Embryonic facial prominence (tissue), 1 donor: ENCODE measurements around the gene OR2F2.
A peak's percentile ranks its signal among the peaks of the same experiment; 100 is the strongest.

Experiments used
- DNase-seq: peaks from one replicate; pipeline ENCODE4 v3.0.0-alpha.2; 2016; ENCODE audit errors: extremely low spot score

OR2F2 gene, protein sequence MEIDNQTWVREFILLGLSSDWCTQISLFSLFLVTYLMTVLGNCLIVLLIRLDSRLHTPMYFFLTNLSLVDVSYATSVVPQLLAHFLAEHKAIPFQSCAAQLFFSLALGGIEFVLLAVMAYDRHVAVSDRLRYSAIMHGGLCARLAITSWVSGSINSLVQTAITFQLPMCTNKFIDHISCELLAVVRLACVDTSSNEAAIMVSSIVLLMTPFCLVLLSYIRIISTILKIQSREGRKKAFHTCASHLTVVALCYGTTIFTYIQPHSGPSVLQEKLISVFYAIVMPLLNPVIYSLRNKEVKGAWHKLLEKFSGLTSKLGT

DNA sequence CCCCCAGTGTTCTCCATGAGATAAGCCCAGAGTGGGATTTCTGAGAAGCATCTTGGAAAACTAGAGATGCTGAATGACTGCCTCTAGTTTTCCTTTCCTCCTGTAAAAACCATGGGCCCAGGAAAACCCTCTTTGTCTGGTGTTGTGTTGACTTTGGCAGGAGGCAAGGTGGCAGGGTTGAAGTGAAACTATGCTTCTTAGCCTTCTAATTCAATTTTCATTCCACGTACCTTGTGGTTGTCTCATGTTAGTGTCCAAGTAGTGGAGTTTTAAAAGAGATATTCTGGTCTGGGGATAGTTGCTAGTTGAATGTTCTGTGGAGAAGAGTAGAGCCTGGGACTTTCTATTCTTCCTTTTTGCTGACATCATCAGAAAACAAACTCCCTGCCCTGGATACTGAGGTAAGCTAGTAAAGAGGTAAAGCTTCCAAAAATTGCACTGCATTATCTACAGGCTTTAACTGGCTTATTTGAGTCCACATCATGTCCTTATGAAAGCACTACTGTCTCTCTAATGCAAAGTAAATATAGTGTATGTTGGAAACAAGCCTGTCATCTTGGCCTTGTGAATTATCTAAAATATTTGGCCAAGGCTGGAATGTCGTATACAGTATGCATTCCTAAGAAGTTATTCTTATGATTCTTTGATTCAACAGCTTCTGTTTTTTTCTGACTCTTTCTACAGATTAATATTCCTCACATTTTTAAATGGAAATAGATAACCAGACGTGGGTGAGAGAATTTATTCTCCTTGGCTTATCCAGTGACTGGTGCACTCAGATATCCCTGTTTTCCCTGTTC is at the start of gene OR2F2:
Gene OR2F2 (plus strand): TSS at position 708 of the 800 bp plus-strand sequence. CDS start 0 bp downstream, at position 708.
- no peak for DNase-seq

DNA sequence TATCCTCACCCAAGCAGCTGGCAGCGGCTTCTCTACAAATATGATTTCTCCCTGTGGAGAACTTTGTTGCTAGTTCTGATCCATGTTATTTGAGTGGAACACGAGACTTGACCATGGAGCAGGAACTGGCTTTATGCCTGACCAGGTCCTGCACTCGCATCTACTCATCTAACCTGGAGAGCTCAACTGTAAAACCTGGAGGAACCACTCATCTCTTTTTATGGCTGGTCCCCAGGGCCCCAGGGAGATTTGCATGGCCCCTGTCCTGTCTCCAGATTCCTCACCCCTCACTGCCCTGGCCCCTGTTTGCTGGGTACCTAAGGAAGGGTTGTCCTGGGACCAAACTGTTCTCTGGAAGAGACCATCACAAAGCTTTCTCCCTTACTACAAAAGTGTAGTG is 49.1 kb upstream of the OR2F2 start:
- no peak for DNase-seq

DNA sequence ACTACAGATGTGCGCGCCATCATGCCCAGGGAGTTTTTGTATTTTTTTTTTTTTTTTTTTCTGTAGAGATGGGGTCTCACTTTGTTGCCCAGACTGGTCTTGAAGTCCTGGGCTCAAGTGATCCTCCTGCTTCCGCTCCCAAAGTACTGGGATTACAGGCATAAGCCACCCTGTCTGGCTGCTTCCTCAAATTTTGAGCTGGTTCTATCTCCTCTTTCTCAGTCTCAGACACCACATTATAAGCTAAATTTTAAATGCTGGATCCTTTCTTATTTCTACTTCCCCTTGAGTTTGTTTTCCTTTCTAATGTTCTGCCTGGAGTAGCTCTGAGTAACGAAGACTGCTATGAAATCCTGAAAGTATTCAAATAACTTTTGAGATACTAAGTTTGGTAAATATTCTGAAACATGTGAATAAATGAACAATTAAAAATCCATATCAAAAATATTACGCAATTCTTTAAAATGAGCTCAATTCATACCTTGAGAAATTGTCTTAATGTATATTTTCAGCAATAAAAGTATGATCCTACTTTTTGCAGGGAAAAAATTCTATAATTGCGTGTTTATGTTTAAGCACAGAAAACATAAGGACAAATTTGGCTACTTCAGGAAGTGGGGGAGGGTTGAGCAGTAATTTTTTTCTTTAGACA is 48.1 kb upstream of the OR2F2 start:
- no peak for DNase-seq

DNA sequence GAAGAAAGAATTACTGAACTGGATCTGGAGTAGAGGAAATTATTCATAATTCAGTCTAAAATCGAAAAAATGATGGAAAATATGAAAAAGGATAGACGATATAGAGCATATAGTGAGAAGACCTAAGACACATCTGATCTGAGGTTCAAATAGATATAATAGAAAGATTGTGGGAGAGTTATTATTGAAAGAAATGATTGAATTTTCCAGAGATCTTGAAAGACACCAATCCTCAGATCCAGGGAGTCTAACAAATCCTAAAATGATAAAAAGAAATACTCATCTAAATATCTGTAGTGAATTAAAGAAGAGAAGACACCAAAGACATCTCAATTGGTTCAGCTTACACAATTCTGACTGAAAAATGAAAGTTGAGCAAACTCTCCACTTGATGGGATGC is 46.0 kb upstream of the OR2F2 start:
- no peak for DNase-seq

DNA sequence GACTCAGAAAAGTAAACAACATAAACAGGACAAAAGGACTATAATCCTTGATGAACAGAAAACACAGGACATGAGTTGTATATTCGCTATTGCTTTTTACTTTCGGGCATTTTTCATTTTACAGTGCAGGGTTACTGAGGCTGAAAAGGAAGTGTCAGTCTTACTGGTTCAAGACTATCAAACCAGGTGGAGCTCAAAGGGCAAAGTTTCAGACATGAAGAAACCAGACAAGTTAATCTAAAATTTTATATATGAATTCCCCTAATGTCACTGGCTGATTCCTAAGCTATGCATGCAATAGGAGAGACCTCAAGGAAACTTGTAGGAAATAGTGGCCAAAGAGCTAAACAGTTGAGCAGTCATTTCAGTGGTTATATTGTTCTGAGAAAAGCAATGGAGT is 44.5 kb upstream of the OR2F2 start:
- DNase-seq = no peak

DNA sequence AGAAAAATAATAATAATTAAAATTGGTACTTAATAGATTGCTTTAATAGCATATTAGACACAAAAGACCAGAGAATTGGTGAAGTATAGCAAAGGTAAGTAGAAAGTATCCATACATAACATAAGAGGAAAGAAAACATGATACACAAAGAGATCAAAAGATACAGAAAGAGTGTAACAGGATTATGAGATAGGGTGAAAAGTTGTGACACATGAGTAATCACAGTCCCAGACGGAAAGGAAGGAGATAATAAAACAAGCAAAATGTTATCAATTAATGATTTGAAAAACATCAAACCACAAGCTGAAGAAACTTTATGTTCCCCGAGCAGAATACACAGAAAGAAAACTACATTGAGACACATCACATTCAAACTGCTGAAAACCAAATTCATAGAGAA is 43.6 kb upstream of the OR2F2 start:
- no peak for DNase-seq

DNA sequence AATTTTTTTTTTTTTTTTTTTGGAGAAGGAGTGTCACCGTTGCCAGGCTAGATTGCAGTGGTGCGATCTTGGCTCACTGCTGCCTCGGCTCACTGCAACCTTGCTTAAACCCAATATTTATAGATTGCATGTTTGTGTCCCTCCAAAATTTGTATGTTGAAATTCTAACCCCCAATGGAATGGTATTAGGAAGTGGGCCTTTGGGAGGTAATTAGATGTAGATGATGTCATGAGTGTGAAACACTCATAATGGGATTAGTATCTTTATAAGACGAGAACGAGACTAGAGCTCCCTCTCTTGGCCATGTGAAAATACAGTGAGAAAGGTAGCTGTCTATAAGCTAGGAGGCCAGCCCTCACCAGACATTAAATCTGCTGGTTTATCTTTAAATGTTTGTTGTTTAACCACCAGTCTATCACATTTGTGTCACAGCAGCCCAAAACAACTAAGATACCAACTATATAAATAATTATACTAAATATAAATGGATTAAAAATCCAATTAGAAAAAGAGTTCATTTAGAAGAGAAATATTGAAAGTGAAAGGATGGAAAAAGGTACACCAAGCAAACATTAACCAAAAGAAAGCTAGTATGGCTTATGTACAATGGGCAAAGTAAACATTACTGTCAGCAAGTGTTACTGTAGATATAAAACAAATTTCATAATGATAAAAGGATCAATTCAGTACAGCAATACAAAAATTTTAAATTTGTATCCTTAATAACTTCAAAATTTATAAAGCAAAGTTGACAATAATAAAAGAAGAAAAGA is 42.3 kb upstream of the OR2F2 start:
- DNase-seq = no peak

DNA sequence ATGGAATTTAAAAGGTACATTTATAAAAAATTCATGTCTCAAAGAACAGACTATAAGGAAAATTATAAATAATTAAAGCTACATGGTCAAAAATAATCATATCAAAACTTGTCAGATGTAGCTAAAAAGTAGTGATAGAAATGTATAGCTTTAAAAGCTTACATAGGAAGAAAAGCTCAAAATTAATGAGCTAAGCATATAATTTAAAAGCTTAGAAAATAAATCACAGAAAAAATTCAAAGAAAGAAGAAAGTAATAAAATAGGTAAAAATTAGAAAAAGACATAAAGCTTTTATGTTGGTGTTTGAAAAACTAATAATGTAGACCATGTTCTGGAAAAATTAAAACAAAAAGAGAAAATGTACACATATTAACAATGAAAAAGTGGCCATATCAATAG is 38.4 kb upstream of the OR2F2 start:
- no peak for DNase-seq

DNA sequence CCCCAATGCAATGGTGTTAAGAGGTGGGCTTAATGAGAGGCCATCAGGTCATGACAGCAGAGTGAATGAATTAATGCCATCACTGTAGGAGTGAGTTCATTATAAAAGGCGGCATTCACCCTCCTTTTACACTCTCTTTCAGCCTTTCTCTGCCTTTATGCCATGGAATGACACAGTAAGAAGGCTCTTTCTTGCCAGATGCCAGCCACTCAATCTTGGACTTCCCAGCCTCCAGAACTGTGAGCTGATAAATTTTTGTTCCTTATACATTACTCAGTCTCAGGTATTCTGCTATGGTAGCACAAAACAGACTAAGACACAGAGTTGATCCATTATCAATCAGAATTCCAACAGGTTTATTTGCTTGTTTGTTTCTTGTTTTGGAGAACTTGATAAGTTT is 36.2 kb upstream of the OR2F2 start:
- no peak for DNase-seq

DNA sequence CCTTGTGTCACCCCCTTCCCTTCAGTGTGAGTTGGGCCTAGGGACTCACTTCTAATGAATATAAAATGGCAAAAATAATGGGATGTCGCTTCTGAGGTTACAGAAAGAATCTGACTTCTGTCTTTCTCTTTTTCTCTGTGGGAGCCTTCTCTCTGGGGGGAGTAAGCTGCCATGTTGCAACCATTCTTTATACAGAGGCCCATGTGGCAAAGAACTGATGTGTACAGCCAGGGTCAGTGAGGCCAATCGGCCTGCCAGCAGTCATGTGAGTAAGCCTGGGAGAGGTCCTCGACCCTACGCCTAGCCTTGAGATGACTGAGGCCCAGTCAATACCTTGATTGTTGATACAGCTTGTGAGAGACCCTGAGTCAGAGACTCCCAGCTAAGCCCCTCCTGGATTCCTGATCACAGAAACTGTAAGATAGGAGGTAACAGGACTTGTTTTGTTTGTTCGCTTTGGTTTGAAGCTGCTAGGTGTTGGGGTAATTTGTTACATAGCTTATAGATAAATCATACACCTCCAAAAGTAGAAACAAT is 34.7 kb upstream of the OR2F2 start:
- no peak for DNase-seq

DNA sequence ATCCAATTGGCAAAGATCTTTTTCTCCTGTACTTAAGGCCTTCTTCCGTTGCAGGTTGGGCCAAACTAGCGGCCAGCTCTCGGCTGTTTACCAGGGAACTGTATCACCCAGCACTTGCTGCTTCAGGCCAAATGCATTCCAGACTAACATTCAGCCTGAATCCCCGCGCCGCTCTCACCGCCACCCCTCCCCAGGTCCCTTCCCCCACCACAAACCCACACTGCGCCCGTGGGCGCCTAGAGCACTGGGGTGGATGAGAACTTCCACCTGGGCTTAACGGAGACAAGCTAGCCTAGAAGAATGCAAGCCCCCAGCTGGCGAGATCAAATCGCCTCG is 33.7 kb upstream of the OR2F2 start:
- no peak for DNase-seq

DNA sequence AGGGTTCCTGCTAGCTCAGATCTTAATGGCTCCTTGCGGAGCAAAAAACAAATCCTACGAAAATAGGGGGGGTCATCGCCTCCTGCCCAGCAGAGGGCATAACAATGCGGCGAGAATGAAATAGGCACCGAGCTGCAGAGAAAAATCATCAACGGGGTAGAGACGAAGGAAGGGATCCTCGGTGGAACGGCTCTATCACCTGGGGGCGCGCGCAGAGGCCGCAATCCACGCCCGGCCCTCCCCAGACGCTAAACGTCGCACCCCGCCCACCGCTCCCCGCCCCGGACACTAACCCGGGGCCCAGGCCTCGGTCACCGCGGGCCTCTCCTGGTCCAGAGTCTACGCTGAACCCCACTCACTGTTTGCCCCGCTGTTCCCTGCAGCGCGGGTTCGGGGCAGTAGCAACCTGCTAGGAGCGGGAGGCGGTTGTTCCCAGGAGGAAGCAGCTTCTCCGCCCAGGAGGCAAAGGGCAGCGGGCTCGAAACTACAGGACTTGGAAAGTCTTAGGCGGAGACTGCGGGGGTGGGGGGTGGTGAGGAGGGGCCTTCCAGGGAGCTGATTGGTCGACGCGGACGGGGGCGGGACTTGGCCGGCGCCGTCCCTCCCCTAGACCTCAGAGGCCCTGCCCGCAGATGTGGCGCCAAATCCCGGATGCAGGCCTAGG is 33.2 kb upstream of the OR2F2 start, which contains the start of gene TCAF1:
Gene TCAF1 (minus strand): TSS at position 509 of the 664 bp plus-strand sequence. CDS start 25,568 bp downstream, outside the sequence.
- peak; percentile 87 for DNase-seq

DNA sequence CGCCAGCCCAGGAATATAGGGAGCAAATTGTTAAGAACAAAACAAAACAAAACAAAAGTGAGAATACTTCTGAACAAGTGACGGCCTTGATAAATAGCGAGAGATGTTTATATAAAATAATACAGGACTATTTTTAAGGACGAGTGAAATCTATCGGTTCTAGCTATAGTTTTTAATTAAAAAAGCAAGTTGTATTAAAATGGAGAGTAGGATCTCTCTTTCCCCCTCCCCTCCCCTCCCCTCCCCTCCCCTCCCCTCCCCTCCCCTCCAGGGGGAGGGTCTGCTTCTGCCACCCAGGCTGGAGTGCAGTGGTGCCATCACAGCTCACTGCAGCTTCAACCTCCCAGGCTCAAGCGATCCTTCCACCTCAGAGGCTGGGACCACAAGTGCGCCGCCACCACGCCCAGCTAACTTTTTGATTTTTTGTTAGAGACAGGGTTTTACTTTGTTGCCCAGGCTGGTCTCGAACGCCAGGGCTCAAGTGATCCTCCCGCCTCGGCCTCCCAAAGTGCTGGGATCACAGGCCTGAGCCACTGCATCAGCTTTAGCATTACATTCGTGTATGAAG is 32.6 kb upstream of the OR2F2 start:
- DNase-seq = no peak

DNA sequence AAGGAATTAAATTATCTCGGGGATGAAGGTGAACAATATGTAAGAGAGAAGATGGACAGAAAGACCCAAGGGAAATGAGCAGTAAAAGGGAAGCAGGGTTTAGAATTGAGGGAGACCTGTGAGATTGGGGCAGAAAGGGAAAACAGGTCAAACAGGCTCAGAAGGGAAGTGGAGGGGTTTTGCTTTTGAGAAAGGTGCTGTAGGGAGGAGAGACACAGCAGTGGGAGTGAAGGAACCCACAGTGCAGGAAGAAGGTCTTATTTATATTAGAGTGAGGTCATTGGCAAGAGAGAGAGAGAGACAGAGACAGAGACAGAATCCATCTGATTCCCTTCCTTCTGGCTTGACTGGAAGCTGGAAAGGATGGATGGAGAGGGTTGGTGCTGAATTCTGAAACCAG is 29.5 kb upstream of the OR2F2 start:
- DNase-seq = no peak

DNA sequence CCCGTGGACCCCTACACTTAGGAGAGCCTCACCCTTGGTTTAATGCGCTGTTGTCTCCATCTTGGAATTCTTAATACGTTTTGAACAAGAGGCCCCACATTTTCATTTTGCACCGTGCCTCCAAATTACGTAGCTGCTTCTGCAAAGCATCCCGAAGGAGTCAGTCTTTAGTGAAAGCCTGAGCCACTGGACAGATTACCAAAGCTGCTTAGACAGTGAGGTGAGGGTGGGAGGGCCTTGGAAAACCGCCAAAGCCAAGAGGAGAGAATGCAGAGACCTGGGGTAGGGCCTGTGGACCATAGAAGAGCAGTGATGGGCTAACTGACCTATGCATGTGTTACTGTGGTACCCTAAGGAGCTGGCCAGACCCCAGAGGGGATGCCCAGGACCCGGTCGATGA is 28.9 kb upstream of the OR2F2 start:
- no peak for DNase-seq

DNA sequence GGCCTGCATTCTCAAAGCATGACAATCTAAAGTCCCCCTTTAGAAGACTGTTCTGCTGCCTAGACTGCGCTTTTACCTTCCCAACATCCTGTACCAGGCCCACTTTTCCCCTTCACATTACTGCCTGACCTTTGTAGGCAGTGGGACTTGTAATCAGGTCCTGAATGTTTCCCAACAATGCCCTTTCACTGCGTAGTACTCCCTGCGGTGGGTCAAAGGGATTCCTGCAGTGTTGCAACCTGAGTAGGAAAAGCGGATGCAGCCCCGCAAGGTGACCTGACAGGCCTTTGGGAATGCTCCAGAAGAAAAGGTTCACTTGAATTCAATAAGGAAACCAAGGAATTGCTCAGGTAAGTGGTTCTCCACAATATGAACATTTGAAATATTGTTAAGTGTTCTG is 28.1 kb upstream of the OR2F2 start:
- DNase-seq = no peak

DNA sequence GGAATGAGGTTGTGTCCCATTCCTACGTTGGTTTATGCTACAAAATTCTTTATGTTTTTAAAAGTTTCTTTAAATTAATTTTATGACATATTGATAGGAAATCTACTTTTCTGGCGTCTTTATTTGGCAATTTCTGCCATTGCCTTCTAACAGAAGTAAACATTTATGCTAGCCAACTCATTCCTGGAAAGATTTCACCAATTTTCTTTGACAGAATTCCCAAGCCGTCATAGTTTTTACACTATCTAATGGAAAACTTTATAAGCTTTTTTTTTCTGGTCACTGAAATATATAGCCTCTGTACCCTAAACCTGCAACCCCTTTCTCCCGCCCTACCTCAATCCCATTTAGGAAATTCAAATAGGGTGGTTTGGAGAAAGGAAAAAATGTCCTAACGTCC is 26.9 kb upstream of the OR2F2 start:
- no peak for DNase-seq

DNA sequence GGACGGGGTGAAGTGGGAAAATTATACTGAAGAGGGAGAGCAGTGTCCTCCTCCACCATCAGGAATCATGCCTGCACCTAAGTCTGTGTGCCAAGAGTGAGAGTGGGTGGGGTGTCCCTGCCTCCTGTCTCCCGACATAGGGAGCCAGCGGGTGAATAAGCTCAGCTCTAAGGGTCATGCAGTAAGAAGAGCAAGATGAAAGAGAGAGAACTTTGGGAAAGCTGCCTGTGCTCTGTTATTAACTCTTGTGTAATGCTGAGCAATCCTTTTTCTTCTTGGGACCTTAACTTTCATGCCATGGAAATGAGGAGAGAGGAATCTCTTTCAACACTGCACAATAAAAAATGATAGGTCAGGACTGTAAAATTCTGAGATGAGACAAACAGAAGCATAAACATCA is 25.2 kb upstream of the OR2F2 start:
- no peak for DNase-seq

DNA sequence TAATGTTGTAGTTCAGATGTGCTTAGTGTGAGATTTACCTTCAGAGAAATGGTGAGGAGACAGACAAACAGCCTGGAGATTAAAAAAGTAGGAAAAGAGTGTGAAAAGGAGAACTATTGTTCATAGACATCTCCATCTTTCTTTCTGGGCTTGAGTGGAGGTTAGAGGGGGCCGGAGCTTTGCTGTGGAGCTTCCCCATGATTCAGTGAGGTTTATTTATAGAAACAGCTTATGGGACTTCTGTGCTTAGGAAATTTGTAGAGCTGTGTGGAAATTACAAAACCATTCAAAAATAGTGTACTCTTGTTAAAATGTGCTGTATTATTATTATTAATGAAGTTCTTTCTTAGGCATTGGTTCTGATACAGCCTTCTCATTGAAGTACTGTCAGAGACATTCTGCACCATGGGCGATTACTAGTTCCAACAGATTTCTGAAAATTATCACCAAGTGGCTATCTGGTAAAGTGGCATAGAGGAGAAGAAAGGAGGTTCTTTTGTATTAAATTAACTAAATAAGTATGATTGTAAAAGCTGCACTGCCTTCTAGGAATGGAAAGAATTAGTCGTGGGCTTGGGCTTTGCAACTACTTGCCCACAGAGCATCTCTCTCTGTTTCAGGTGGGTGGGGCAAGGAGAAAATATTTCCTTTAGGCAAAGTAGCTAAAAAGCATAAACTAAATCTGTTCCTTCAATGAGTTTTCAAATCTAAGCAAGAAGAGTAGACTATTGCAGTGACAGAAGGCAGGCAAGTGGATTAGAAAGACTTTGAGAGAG is 24.4 kb upstream of the OR2F2 start:
- DNase-seq = no peak

DNA sequence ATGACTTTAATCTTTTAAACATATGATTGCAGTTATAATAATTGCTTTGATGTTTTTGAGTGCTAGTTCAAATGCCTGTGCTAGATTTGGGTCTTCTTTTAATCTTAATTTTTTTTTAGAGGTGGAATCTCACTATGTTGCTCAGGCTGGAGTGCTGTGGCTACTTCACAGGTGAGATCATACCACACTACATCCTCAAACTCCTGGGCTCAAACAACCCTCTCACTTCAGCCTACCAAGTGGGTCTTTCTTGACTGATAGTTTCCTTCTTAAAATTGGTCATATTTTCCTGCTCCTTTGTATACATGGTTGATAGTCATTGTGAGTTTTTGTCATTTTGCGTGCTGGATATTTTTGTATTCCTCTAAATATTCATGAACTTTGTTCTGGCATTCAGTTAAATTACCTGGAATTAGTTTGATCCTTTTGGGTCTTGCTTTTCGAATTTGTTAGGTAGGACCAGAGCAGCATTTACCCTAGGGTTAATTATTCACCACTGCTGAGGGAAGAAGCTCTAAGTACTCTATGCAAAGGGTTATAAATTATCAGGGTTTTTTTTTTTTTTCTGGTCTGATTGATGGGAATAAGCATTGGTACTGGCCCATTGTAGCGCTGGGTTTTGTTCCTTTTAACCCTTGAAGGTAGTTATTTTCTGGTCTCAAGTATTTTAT is 21.0 kb upstream of the OR2F2 start:
- DNase-seq = no peak
